Sigmoid colon (tissue), 3 donors: Measurements from ENCODE around the gene MTUS2.

ENCODE experiments used
- POLR2A ChIP-seq, 2 donors: fragments of 450-650 bp; IDR thresholded peaks; one replicate each; pipeline ENCODE4 v1.6.1; 2016; ENCODE audit warnings: antibody characterized with exemption in 2 of 2, mild to moderate bottlenecking in 2 of 2, moderate library complexity in 2 of 2
- TF ChIP-seq, protein P1 (sequence below), 4 experiments: fragments of 450-650 bp in 3 of 4; fragments of 200-600 bp in 1 of 4; IDR thresholded peaks; one replicate each; pipeline ENCODE4 v1.5.1; 2016 to 2019; ENCODE audit warnings: antibody characterized with exemption in 4 of 4, mild to moderate bottlenecking in 3 of 4, moderate library complexity in 2 of 4

DNA sequence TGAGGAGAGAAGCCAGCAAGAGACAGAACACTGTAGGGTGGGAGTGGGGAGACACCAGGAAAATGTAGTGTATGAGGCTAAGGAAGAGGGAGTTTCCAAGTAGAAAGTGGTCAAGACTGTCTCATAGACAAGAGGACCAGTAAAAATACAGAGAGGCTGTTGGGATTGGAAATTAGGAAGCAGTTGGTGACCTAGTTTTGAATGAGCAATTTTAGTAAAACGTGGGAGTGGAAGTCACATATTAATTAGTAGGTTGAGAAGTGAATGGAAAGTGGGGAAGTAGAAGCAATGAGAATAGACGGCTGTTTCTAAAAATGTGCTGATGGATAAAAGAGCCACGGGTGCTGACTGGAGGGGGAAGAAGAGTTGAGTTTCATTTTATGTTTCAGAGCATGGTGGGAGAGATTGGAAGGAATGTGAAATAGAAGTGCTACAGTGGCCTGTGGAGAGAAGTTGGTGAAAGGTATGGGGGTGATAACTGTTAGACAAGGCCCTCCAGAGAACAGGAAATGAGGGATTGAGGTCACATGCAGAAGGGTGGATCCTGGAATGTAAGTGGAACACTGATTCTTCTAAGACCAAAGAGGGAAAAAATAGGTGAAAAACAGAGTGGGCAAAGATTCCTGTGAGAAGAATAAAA lies 247.3 kb downstream of the MTUS2 start:
- TF ChIP-seq, protein P1, sequence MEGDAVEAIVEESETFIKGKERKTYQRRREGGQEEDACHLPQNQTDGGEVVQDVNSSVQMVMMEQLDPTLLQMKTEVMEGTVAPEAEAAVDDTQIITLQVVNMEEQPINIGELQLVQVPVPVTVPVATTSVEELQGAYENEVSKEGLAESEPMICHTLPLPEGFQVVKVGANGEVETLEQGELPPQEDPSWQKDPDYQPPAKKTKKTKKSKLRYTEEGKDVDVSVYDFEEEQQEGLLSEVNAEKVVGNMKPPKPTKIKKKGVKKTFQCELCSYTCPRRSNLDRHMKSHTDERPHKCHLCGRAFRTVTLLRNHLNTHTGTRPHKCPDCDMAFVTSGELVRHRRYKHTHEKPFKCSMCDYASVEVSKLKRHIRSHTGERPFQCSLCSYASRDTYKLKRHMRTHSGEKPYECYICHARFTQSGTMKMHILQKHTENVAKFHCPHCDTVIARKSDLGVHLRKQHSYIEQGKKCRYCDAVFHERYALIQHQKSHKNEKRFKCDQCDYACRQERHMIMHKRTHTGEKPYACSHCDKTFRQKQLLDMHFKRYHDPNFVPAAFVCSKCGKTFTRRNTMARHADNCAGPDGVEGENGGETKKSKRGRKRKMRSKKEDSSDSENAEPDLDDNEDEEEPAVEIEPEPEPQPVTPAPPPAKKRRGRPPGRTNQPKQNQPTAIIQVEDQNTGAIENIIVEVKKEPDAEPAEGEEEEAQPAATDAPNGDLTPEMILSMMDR (IDR thresholded peaks at IDR 0.05) = no peak
- TF ChIP-seq POLR2A (IDR thresholded peaks at IDR 0.05) = no peak
